PC-3 (cell line): ENCODE data around the gene UPF1.

Experiments
- EZH2 ChIP-seq: fragments of 300-600 bp; sonication (generic); IDR thresholded peaks from one replicate; pipeline ENCODE4 v1.6.1; 2017; ENCODE audit warnings: antibody characterized with exemption, mild to moderate bottlenecking, low read length; ENCODE audit not compliant: unreplicated experiment
- EZH2phosphoT487 ChIP-seq: fragments of 300-600 bp; sonication (generic); IDR thresholded peaks from 2 replicates; pipeline ENCODE4 v1.6.1; 2018; ENCODE audit warnings: mild to moderate bottlenecking, antibody characterized with exemption, low read length, borderline replicate concordance
- TF ChIP-seq, protein P1 (sequence below): fragments of 300-600 bp; sonication (generic); conservative IDR thresholded peaks from 2 replicates; pipeline ENCODE4 v1.5.1; 2017; ENCODE audit warnings: antibody characterized with exemption, low read depth, mild to moderate bottlenecking, low read length

DNA sequence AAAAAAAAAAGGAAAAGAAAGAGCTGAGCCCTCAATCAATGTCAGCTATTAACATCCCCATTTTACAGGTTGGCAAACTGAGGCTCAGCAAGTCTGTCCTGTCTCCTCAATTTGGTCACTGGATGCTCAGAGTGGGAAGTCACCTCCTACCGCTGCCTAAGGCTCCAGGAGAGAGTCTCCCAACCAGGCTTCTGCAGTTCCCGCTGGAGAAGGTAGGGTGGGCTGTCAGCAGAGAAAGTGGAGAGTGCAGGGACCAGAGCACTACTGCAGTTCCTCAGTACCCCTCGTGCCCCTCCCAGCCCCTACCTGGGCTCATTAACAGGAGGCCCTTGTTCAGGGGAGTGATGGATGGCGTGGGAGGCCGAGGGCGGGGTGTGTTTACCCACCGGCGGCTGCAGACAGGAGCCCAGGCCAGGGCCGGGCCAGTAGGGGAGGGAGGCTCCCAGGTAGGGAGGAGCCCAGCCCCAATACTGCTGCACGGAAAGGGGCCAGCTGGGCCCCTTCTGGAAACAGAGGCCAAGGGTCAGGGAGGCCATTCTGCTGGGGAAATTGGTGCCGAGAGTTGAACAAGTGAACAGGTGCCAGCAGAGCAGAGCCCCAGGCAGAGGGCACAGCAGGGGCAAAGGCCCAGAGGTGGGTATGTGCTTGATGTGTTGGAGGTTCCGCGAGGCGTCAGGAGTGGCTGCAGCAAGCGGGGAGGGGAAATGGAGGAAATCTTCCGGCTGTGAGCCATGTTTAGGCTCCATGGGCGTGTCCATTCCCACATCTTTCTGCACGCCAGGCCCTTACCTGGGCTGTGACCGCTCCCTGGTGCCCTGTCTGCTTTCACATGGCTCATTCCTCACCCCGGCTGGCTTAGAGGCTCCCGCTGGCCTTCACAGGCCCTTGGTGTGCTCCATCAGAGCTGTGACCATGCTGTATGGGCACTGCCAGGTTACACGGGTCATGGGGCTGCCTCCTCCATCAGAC lies 33.1 kb upstream of the UPF1 start:
- no peak for TF ChIP-seq EZH2
- TF ChIP-seq, protein P1, sequence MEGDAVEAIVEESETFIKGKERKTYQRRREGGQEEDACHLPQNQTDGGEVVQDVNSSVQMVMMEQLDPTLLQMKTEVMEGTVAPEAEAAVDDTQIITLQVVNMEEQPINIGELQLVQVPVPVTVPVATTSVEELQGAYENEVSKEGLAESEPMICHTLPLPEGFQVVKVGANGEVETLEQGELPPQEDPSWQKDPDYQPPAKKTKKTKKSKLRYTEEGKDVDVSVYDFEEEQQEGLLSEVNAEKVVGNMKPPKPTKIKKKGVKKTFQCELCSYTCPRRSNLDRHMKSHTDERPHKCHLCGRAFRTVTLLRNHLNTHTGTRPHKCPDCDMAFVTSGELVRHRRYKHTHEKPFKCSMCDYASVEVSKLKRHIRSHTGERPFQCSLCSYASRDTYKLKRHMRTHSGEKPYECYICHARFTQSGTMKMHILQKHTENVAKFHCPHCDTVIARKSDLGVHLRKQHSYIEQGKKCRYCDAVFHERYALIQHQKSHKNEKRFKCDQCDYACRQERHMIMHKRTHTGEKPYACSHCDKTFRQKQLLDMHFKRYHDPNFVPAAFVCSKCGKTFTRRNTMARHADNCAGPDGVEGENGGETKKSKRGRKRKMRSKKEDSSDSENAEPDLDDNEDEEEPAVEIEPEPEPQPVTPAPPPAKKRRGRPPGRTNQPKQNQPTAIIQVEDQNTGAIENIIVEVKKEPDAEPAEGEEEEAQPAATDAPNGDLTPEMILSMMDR: no peak; the same call in 1 of the 2 replicates
- TF ChIP-seq EZH2phosphoT487: no peak
